BE2C (cell line): ENCODE data around the gene SYT14.

Experiments
- DNase-seq: peaks from one replicate; pipeline ENCODE4 v3.0.0-alpha.2; 2020
- H3K27me3 ChIP-seq: fragments of 250-450 bp; sonication (Bioruptor Pico); 2 replicates; pipeline ENCODE4 v1.5.1; 2020; ENCODE audit warnings: mild to moderate bottlenecking
- H3K36me3 ChIP-seq: fragments of 250-450 bp; sonication (Bioruptor Pico); 2 replicates; pipeline ENCODE4 v1.5.1; 2020; ENCODE audit warnings: mild to moderate bottlenecking
- H3K4me1 ChIP-seq: fragments of 250-450 bp; sonication (Bioruptor Pico); 2 replicates; pipeline ENCODE4 v1.5.1; 2020
- H3K4me3 ChIP-seq: 2 replicates; pipeline ENCODE4 v1.5.1; 2011; ENCODE audit warnings: low read depth, low read length
- H3K9me3 ChIP-seq: fragments of 250-450 bp; sonication (Bioruptor Pico); 2 replicates; pipeline ENCODE4 v1.5.1; 2020
- TF ChIP-seq, protein P1 (sequence below): IDR thresholded peaks from 2 replicates; pipeline ENCODE4 v1.5.1; 2012; ENCODE audit warnings: mild to moderate bottlenecking, low read depth, low read length

The SYT14 gene

DNA sequence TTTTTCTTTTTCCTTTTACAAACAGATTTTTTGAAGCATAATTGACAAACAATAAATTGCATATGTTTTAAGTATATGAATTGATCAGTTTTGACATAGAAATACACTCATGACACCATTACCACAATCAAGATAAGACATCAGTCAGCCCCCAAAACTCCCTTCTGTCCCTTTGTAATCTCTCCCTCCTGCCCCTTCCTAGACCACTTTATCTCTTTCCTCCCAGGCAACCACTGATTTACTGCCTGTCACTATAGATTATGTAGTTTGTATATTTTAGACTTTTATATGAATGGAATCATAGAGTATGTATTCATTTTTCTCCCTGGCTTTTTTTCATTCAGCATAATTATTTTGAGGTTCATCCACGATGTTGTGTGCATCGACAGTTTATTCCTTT is 6.9 kb upstream of the SYT14 start:
- Histone ChIP-seq H3K4me1 (peaks cover 6% of the 10 kb centered on the region), H3K9me3 (no peaks in the 10 kb centered on the region), H3K36me3 (no peaks in the 10 kb centered on the region), H3K4me3 (no peak overlapping the region), H3K27me3 (no peaks in the 10 kb centered on the region)
- TF ChIP-seq, protein P1, sequence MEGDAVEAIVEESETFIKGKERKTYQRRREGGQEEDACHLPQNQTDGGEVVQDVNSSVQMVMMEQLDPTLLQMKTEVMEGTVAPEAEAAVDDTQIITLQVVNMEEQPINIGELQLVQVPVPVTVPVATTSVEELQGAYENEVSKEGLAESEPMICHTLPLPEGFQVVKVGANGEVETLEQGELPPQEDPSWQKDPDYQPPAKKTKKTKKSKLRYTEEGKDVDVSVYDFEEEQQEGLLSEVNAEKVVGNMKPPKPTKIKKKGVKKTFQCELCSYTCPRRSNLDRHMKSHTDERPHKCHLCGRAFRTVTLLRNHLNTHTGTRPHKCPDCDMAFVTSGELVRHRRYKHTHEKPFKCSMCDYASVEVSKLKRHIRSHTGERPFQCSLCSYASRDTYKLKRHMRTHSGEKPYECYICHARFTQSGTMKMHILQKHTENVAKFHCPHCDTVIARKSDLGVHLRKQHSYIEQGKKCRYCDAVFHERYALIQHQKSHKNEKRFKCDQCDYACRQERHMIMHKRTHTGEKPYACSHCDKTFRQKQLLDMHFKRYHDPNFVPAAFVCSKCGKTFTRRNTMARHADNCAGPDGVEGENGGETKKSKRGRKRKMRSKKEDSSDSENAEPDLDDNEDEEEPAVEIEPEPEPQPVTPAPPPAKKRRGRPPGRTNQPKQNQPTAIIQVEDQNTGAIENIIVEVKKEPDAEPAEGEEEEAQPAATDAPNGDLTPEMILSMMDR: no peak
- DNase-seq: no peak

GRCh38 chr1:209936125-209936524 is 1.9 kb upstream of the SYT14 start:
- Histone ChIP-seq H3K9me3 (no peaks in the 10 kb centered on the region), H3K4me3 (no peak overlapping the region), H3K36me3 (peaks cover 5% of the 10 kb centered on the region; the same call in 1 of the 2 replicates), H3K27me3 (no peaks in the 10 kb centered on the region), H3K4me1 (peaks cover 8% of the 10 kb centered on the region; the same call in 1 of the 2 replicates)
- TF ChIP-seq, protein P1: no peak
- no peak for DNase-seq

DNA sequence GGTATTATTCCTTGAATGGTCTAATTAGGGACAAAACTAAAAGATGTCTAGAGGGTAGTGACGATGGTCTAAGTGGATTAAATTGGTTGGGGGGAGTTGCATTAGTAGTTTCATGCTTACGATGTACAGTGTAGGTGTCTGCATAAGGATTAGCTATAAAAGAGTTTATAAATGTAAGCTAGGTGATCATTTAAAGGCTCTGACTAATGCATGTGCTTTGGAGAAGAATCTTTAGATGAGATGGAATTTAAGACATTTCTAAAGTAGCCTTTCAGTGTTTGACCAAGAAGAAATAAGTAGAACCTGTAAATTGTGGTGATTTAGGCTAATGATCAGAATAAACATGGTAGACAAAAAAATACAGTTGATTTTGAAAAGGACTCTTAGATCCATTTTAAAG is 7.4 kb downstream of the SYT14 start:
- TF ChIP-seq, protein P1: no peak
- H3K4me1 ChIP-seq: peaks cover 2% of the 10 kb centered on the region; the same call in 1 of the 2 replicates
- no peaks in the 10 kb centered on the region for H3K9me3 ChIP-seq
- peaks cover 2% of the 10 kb centered on the region; the same call in 1 of the 2 replicates for H3K36me3 ChIP-seq
- no peaks in the 10 kb centered on the region for H3K27me3 ChIP-seq
- DNase-seq: no peak
- no peak overlapping the region for H3K4me3 ChIP-seq

DNA sequence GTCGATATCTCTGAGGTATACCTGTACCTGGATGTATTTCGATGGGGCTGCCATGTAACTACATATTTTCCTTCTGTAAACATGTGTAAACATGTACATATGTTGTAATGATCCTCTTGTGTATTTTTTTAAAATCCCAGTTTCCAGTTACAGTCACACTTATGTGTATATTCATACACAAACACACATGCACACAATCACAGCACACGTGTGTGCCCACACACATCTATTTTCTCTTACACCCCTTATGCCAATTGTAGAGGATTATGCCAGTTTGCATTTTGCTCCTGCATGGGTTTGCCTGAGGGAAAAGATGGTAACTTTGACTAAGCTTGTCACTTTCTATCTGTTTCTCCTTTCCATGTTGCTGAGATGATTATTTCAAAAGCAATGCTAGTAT is 10.1 kb downstream of the SYT14 start:
- TF ChIP-seq, protein P1: no peak
- Histone ChIP-seq H3K27me3 (no peaks in the 10 kb centered on the region), H3K36me3 (peaks cover 3% of the 10 kb centered on the region; the same call in 1 of the 2 replicates), H3K4me3 (no peak overlapping the region), H3K4me1 (no peaks in the 10 kb centered on the region; the same call in 1 of the 2 replicates), H3K9me3 (no peaks in the 10 kb centered on the region)
- no peak for DNase-seq

DNA sequence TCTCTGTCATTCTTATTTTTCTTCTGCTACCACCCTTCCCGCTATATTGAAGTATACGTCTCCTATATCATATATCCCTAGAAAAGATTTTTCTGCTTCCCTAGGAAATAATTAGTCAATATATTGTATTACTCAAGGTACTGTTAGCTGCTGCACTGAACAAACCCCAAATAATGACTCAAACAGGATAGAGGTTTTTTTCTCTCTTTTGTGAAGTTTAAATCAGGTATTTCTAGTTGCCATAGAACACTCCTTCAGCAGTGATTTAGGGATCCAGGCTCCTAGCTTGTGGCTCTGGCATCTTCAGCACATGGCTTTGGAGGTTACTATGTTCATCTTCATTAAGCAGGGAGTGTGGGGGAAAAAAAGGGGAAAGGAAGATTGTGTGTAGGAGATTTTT is 18.1 kb downstream of the SYT14 start:
- no peak overlapping the region for H3K4me3 ChIP-seq
- no peaks in the 10 kb centered on the region for H3K27me3 ChIP-seq
- no peaks in the 10 kb centered on the region for H3K4me1 ChIP-seq
- no peak for DNase-seq
- H3K9me3 ChIP-seq: no peaks in the 10 kb centered on the region
- peaks cover 3% of the 10 kb centered on the region; the same call in 1 of the 2 replicates for H3K36me3 ChIP-seq
- TF ChIP-seq, protein P1: no peak

- no peaks in the 10 kb centered on the region for H3K4me1 ChIP-seq
- TF ChIP-seq, protein P1: no peak
- no peaks in the 10 kb centered on the region for H3K27me3 ChIP-seq
- no peak for DNase-seq
- H3K4me3 ChIP-seq: no peak overlapping the region
- H3K9me3 ChIP-seq: no peaks in the 10 kb centered on the region
- 0 out of 2 replicates have a peak, but pooled peaks cover 3% of the 10 kb centered on the region for H3K36me3 ChIP-seq
These were observed 21.6 kb downstream of the SYT14 start for GRCh38 chr1:209959623-209960022.
